HTR-8/SVneo (cell line): ENCODE results near the gene OR4K17.
"Not testable (repeated sequence)": the region's sequence is repeated elsewhere in the genome, so short reads cannot be mapped to it uniquely, and the experiment has no call there.

ENCODE experiments used
- DNase-seq: peaks from one replicate; pipeline ENCODE4 v3.0.0; 2011; ENCODE audit warnings: low spot score, mixed read lengths; ENCODE audit not compliant: insufficient read length
- FAIRE-seq: peaks from 2 replicates; lab custom pipeline; 2011; peaks lifted over from hg19 to GRCh38; lab: Jason Lieb, UNC

The OR4K17 gene, protein sequence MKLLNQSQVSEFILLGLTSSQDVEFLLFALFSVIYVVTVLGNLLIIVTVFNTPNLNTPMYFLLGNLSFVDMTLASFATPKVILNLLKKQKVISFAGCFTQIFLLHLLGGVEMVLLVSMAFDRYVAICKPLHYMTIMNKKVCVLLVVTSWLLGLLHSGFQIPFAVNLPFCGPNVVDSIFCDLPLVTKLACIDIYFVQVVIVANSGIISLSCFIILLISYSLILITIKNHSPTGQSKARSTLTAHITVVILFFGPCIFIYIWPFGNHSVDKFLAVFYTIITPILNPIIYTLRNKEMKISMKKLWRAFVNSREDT

DNA sequence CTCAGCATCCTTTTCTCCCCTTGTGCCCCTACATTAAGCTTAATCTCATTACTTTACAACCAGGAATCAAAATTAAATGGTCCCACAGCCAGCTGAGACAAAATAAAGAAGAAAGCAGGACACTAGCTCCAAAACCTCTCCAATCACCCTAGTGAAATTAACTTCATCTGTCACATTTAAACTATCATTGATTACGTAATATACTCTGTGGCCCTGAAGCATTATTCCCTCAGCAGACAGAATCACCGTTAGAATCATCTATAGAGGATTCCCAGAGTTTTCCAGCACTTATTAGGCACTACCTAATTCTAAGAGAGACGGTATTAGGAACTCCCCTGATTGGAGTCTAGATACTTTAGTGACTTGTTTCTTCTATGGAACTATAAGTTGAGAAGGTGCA, at the start of gene OR4K17:
OR4K17 (plus strand) TSS at position 302 of the 400 bp plus-strand sequence. CDS start 6,761 bp downstream, outside the sequence.
- FAIRE-seq (no peak), DNase-seq (no peak)

DNA sequence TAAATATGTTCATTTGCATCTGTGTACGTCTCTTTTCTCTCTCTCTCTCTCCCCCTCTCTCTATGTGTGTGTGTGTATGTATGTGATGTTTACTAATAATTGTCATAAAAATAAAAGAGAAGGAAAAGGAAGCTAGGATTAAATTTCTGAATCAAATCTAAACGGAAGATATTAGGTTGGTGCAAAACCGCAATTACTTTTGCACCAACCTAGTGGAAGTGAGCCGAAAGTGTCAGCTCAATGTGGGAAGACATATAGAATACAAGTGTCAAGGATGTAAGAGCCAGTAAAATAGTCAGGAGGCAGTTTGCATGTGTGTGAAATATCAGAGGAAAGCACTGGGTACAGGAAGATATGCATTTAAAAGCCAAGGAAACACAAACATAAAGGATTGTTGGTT, 18.5 kb upstream of the OR4K17 start:
- FAIRE-seq (no peak), DNase-seq (no peak)

DNA sequence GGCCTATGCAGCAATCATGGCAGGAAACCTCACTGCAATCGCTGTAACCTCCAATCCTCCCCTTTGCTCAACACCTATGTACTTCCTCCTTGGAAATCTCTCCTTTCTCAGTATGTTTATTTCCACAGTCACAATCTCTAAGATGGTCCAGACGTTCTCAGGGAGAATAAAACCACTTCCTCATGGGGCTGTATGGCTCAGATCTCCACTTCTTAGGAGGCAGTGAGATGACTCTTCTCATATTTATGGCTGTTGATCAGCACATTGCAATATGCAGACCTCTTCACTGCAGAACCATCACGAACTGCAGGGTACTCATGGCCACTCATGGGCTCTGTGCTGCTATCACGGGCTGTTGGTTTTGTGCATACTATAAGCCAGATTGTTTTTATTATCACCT, 17.1 kb upstream of the OR4K17 start:
- no peak for DNase-seq
- FAIRE-seq, result no peak

DNA sequence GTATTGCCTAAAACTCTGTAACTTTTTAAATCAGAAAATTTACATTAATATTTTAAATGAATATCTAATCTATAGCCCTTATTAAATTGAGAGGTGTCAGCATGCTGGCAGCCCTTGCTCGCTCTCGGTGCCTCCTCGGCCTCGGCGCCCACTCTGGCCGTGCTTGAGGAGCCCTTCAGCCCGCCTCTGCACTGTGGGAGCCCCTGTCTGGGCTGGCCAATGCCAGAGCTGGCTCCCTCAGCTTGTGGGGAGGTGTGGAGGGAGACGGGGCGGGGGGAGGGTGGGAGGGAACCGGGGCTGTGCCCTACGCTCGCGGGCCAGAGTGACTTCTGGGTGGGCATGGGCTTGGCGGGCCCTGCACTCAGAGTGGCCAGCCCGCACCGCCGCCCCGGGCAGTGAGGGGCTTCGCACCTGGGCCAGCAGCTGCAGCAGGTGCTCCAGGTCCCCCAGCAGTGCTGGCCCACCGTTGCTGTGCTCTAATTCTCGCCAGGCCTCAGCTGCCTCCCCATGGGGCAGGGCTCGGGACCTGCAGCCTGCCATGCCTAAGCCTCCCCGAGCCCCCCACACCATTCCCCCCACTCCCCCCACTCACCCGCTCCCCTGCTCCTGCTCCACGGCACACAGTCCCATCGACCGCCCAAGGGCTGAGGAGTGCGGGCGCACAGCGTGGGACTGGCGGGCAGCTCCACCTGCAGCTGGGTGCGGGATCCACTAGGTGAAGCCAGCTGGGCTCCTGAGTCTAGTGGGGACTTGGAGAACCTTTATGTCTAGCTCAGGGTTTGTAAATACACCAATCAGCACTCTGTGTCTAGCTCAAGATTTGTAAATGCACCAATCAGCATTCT, 11.4 kb upstream of the OR4K17 start:
- not testable (repeated sequence) for FAIRE-seq, DNase-seq

DNA sequence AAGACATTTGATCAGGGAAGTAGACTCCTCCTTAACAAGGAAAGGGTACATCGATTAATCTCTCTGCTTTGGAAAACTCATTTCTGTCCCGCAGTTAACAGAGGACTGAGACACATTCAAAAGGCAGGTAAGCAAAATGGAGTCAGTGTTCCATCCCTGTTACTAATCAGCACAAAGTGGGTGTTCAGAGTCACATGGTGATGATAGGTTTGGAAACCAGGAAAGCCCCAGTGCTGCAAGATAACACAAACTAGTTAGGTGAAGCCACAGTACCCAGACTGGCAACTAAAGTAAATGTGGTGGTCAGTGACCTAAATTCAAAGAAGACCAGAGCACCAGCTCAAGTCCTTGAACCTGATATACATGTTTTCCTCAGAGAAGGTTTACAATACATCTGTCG, 1.8 kb downstream of the OR4K17 start:
- FAIRE-seq (no peak), DNase-seq (no peak)

DNA sequence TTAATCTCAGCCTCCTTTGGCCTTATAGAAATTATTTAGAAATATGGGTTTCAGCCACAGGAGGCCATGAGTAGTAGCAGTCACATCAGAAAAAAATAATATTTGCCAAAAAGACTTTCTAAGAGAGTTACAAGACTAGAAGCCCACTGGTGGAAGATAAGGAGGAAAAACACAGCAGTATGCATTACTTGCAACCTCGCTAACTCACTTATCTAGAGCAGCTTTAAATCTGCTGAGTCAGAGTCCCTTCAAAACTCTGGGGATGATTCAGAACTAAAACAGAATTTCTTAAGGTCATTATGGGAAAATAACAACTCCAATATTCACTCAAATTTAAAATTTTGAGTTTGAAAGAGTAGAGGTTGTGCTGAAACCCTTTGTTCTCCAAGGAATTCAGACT, 6.2 kb downstream of the OR4K17 start:
- no peak for FAIRE-seq
- no peak for DNase-seq

DNA sequence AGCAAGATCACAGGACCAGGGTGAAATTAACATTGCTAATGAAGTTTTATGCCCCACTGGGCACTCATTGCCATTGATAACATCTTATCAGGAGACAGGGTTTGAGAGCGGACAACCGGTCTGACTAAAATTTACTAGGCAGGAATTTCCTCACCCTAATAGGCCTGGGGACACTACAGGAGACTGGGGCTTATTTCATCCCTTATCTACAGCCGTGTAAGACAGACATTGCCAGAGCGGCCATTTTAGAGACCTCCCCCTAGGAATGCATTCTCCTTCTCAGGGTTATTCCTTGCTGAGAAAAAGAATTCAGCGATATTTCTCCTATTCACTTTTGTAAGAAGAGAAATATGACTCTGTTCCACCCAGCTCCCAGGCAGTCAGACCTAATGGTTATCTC, 8.3 kb downstream of the OR4K17 start:
- DNase-seq, result no peak
- FAIRE-seq, result no peak

DNA sequence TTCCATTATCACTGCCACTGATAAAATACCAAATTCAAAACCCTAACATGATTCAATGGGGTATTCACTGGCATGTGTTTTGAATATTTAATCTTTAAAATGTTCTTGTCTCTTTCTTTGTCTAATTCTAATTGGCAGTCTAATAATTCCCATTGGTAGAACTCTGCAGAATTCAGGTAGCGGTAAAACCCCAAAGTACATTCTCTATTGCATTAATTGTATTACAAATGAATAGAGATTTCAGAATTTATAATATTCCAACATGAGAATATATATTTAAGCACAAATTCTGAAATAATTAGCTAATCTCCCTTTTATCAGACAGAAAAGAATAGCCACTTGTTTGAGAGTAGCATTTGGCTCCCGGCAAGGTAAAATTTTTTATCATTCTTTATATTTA, 28.0 kb downstream of the OR4K17 start, which contains the start of gene OR4N5:
OR4N5 (plus strand) TSS at position 301 of the 400 bp plus-strand sequence. CDS start 4,916 bp downstream, outside the sequence.
- DNase-seq (no peak), FAIRE-seq (no peak)

DNA sequence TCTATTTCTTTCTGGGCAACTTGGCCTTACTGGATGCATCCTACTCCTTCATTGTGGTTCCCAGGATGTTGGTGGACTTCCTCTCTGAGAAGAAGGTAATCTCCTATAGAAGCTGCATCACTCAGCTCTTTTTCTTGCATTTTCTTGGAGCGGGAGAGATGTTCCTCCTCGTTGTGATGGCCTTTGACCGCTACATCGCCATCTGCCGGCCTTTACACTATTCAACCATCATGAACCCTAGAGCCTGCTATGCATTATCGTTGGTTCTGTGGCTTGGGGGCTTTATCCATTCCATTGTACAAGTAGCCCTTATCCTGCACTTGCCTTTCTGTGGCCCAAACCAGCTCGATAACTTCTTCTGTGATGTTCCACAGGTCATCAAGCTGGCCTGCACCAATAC, 33.4 kb downstream of the OR4K17 start:
- FAIRE-seq, result no peak
- DNase-seq, result no peak

DNA sequence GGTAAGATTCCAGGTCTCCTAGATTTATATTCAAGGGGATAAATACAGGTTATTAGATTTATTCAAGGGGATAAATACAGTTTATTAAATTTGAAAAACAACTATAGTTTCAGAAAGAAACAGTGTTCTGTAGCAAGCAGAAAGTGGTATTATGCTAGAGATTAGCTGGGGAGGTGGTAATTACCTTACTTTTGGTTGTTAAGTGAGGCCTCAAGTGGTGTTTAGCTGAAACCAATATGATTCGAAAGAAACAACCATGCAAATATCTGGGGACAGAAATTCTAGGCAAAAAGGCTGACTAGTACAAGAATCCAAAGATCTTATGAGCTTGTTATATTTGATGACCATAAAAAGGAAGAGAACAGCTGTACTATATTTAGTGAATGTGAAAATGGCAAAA, 34.3 kb downstream of the OR4K17 start:
- FAIRE-seq, result no peak
- DNase-seq, result no peak

DNA sequence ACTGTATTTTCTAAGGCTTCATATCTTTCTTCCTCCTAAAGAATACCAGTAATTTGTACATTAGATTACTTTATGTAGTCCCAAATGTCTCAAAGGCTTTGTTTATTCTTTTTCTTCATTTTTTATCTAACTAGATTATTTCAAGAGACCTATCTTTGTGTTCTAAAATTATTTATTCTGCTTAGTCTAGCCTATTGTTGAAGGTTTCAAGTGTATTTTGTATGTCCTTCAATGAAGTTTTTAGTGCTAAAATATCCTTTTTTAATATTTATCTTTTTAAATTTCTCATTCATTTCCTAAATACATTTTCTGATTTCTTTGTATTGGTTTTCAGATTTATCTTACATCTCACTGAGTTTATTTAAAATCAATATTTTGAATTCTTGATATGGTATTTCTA, 53.9 kb downstream of the OR4K17 start:
- FAIRE-seq, result no peak
- no peak for DNase-seq

DNA sequence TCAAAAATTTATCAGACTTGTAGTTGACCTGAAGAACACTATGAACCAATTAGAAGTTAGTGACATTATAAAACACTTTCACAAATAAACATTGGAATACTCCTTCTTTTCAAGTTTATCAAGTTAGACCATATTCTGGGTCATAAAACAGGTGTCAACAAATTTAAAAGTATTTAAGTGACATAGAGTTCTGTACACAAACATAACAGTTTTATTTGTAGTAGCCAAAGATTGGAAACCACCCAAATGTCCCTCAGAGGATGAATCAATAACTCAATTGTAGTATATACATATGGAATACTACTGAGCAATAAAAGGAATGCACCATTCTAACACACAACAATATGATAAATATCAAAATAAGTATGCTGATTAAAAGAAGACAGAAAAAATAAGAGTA, 56.6 kb downstream of the OR4K17 start:
- no peak for FAIRE-seq
- DNase-seq, result no peak

DNA sequence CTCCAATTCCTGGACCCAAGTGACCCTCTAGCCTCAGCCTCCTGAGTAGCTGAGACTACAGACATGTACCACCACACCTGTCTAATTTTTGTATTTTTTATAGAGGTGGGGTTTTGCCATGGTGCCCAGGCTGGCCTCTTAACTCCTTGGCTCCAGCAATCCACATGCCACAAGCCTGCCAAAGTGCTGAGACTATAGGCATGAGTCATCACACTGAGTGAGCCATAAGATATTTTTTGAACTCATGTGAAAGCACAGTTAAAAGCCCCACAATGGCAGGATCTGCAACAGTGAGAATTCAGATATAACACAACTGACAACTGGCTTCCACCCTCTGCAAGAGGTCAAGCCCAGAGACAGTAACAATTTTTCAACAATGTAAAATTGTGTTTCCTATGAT, 59.3 kb downstream of the OR4K17 start:
- not testable (repeated sequence) for DNase-seq, FAIRE-seq
